Natural killer cell (primary cell): ENCODE results near the gene MLN. TPM values are rescaled to one million over a fixed set of nuclear protein-coding genes. Genes with fewer than 3 reads are reported as not detected.

Experiments
- ATAC-seq, 3 donors: fragments of 150-1000 bp in 2 of 3; fragments of 200-7000 bp in 1 of 3; cut with Tn5 transposase; 1 replicate in 1 of 3; 2 replicates in 2 of 3; pipeline ENCODE4 v1.10.0; 2021; ENCODE audit warnings: mild to moderate bottlenecking in 2 of 3, moderate library complexity in 2 of 3
- DNase-seq, 2 donors: peaks; one replicate each; pipeline versions ENCODE4 v3.0.0 to v3.0.0-alpha.2; 2013 to 2021; ENCODE audit warnings: mixed read lengths in 1 of 2
- H3K27ac ChIP-seq: one replicate; pipeline ENCODE4 v1.5.1; 2013; ENCODE audit warnings: mild to moderate bottlenecking, low read length
- H3K27me3 ChIP-seq: one replicate; pipeline ENCODE4 v1.6.1; 2013; ENCODE audit warnings: low read length; ENCODE audit not compliant: control insufficient read depth, insufficient read depth
- H3K36me3 ChIP-seq: one replicate; pipeline ENCODE4 v1.6.1; 2013; ENCODE audit warnings: low read length; ENCODE audit not compliant: control insufficient read depth, insufficient read depth
- H3K4me1 ChIP-seq: one replicate; pipeline ENCODE4 v1.6.1; 2013; ENCODE audit warnings: low read length; ENCODE audit not compliant: control insufficient read depth, insufficient read depth
- H3K4me3 ChIP-seq: one replicate; pipeline ENCODE4 v1.5.1; 2013; ENCODE audit warnings: low read length
- H3K9me3 ChIP-seq: one replicate; pipeline ENCODE4 v1.6.1; 2013; ENCODE audit warnings: low read length; ENCODE audit not compliant: control insufficient read depth, insufficient read depth
- H3K27ac Mint-ChIP-seq, 2 donors: one replicate each; pipeline ENCODE4 v1.8.0; 2022; ENCODE audit warnings: mild to moderate bottlenecking in 2 of 2, mixed read lengths in 2 of 2, moderate library complexity in 1 of 2
- H3K27me3 Mint-ChIP-seq, 2 donors: one replicate each; pipeline ENCODE4 v1.8.0; 2022; ENCODE audit warnings: low read depth in 2 of 2, mixed read lengths in 2 of 2
- H3K36me3 Mint-ChIP-seq: one replicate; pipeline ENCODE4 v1.8.0; 2022; ENCODE audit warnings: mixed read lengths
- H3K4me1 Mint-ChIP-seq, 2 donors: one replicate each; pipeline ENCODE4 v1.8.0; 2022; ENCODE audit warnings: mixed read lengths in 2 of 2
- H3K4me3 Mint-ChIP-seq: one replicate; pipeline ENCODE4 v1.8.0; 2022; ENCODE audit warnings: mild to moderate bottlenecking, moderate library complexity, mixed read lengths
- H3K9me3 Mint-ChIP-seq, 2 donors: one replicate each; pipeline ENCODE4 v1.8.0; 2022; ENCODE audit warnings: mixed read lengths in 2 of 2
- CTCF ChIP-seq: fragments of 200-600 bp; IDR thresholded peaks from one replicate; pipeline ENCODE4 v1.8.0; 2022; ENCODE audit warnings: antibody characterized with exemption
- WGBS: methylation state at CpG from one replicate; pipeline ENCODE4 v1.1.7; 2013; ENCODE audit warnings: missing lambda C conversion rate; ENCODE audit not compliant: insufficient coverage; 5-methylcytosine and 5-hydroxymethylcytosine counted together
- intact Hi-C: fragments of 100-400 bp; cut with micrococcal nuclease; formaldehyde crosslinking; loops from one replicate; pipeline ENCODE4 v1.14.2; 2022
- total RNA-seq, 4 donors: library from RNA; stranded (reverse); fragments of 120-200 nt in 1 of 4; gene quantifications; one replicate each; pipeline versions ENCODE4 v1.2.3 to v1.2.4, GENCODE V29; 2013 to 2022

MLN gene
- total RNA-seq, 3 donors from 2014 or later (not counting 1 experiment from before 2014, with no cell fraction given), result not detected

GRCh38 chr6:33838983-33839382, 35.2 kb upstream of the MLN start:
- intact Hi-C loops, result no loop called here
- Histone ChIP-seq H3K9me3 (peaks cover 6% of the 10 kb centered on the region), H3K36me3 (no peaks in the 10 kb centered on the region), H3K4me1 (peaks cover 11% of the 10 kb centered on the region), H3K27me3 (peaks cover 13% of the 10 kb centered on the region), H3K4me3 (no peak overlapping the region), H3K27ac (no peak overlapping the region)
- Mint-ChIP-seq H3K4me1 (peaks cover 11% of the 10 kb centered on the region in 2 donors), H3K9me3 (peaks cover 0 to 2% of the 10 kb centered on the region in 2 donors), H3K4me3 (no peak overlapping the region), H3K27me3 (peaks cover 47 to 51% of the 10 kb centered on the region in 2 donors), H3K27ac (no peak overlapping the region), H3K36me3 (peaks cover 9% of the 10 kb centered on the region)
- no peak for DNase-seq
- TF ChIP-seq CTCF, result no peak
- WGBS, result 89% methylated on average over 9 of the region's 10 CpGs
- ATAC-seq, result no peak

- H3K36me3 Mint-ChIP-seq, result peaks cover 9% of the 10 kb centered on the region
- H3K4me3 ChIP-seq, result no peak overlapping the region
- peaks cover 11% of the 10 kb centered on the region for H3K4me1 ChIP-seq
- peaks cover 48 to 51% of the 10 kb centered on the region in 2 donors for H3K27me3 Mint-ChIP-seq
- no peak for TF ChIP-seq CTCF
- H3K27ac ChIP-seq, result no peak overlapping the region
- peaks cover 6% of the 10 kb centered on the region for H3K9me3 ChIP-seq
- H3K4me1 Mint-ChIP-seq, result peaks cover 11% of the 10 kb centered on the region in 2 donors
- DNase-seq (no peak), ATAC-seq (no peak)
- no peak overlapping the region for H3K4me3 Mint-ChIP-seq
- no peak overlapping the region for H3K27ac Mint-ChIP-seq
- peaks cover 10% of the 10 kb centered on the region for H3K27me3 ChIP-seq
- 88% methylated on average over 12 of the region's 12 CpGs for WGBS
- H3K9me3 Mint-ChIP-seq, result peaks cover 0 to 2% of the 10 kb centered on the region in 2 donors
- H3K36me3 ChIP-seq, result no peaks in the 10 kb centered on the region
- intact Hi-C loops, result no loop called here
Observed at GRCh38 chr6:33837971-33838665, 34.3 kb upstream of the MLN start.

- Mint-ChIP-seq H3K4me1 (peaks cover 11% of the 10 kb centered on the region in 2 donors), H3K9me3 (peaks cover 0 to 2% of the 10 kb centered on the region in 2 donors), H3K36me3 (peaks cover 9% of the 10 kb centered on the region), H3K27ac (no peak overlapping the region), H3K27me3 (peaks cover 45 to 46% of the 10 kb centered on the region in 2 donors), H3K4me3 (no peak overlapping the region)
- Histone ChIP-seq H3K9me3 (peaks cover 6% of the 10 kb centered on the region), H3K27me3 (peaks cover 9% of the 10 kb centered on the region), H3K4me3 (no peak overlapping the region), H3K36me3 (no peaks in the 10 kb centered on the region), H3K4me1 (peaks cover 11% of the 10 kb centered on the region), H3K27ac (no peak overlapping the region)
- DNase-seq, result no peak
- intact Hi-C loops, result no loop called here
- ATAC-seq, result no peak
- WGBS, result 94% methylated on average over 3 of the region's 3 CpGs
- TF ChIP-seq CTCF, result no peak
Observed at GRCh38 chr6:33836806-33837469, 33.1 kb upstream of the MLN start.
